GM12878 (cell line): ENCODE results near the gene UBALD2.
"Not testable (repeated sequence)": the region's sequence is repeated elsewhere in the genome, so short reads cannot be mapped to it uniquely, and the experiment has no call there.

ENCODE experiments used
- CHD1 ChIP-seq: IDR thresholded peaks from 2 replicates; pipeline ENCODE4 v1.6.1; 2012; ENCODE audit warnings: low read depth, low read length, improper control_type of control experiment
- EZH2 ChIP-seq: IDR thresholded peaks from 2 replicates; pipeline ENCODE4 v1.6.1; 2012; ENCODE audit warnings: low read depth, mild to moderate bottlenecking, control low read depth, inconsistent platforms, low read length, borderline replicate concordance; ENCODE audit not compliant: control insufficient read depth
- NR2C1 ChIP-seq: fragments of 450-650 bp; IDR thresholded peaks from 2 replicates; pipeline ENCODE4 v1.6.1; 2017; ENCODE audit warnings: antibody characterized with exemption, mild to moderate bottlenecking, moderate library complexity
- NR2C2 ChIP-seq: IDR thresholded peaks from 2 replicates; pipeline ENCODE4 v1.6.1; 2011; ENCODE audit warnings: borderline replicate concordance, low read depth; ENCODE audit not compliant: control insufficient read depth, insufficient read length
- RAD21 ChIP-seq: IDR thresholded peaks from 2 replicates; pipeline ENCODE4 v1.6.1; 2011; ENCODE audit warnings: mild to moderate bottlenecking, low read depth, low read length, moderate library complexity; ENCODE audit not compliant: insufficient read depth
- SMAD5 ChIP-seq: IDR thresholded peaks from 2 replicates; pipeline ENCODE4 v1.6.1; 2016; ENCODE audit warnings: antibody characterized with exemption, low read depth
- SREBF1 ChIP-seq: IDR thresholded peaks from 2 replicates; pipeline ENCODE4 v1.6.1; 2012; ENCODE audit warnings: mild to moderate bottlenecking, low read length
- SREBF2 ChIP-seq: IDR thresholded peaks from 2 replicates; pipeline ENCODE4 v1.6.1; 2012; ENCODE audit warnings: mild to moderate bottlenecking, low read length
- SRF ChIP-seq, 2 experiments: IDR thresholded peaks; 2 replicates each; pipeline ENCODE4 v1.6.1; 2011; ENCODE audit warnings: low read depth in 2 of 2, low read length in 2 of 2, mild to moderate bottlenecking in 1 of 2, moderate library complexity in 1 of 2
- TAF1 ChIP-seq: IDR thresholded peaks from 2 replicates; pipeline ENCODE4 v1.6.1; 2011; ENCODE audit warnings: mild to moderate bottlenecking, low read depth, low read length, borderline replicate concordance
- TF ChIP-seq, protein P1 (sequence below), 3 experiments: IDR thresholded peaks in 2 of 3; conservative IDR thresholded peaks in 1 of 3; 2 replicates each; pipeline ENCODE4 v1.5.1; 2011; ENCODE audit warnings: low read depth in 3 of 3, low read length in 3 of 3, mild to moderate bottlenecking in 3 of 3, control low read depth in 2 of 3, moderate library complexity in 2 of 3, inconsistent platforms in 1 of 3, mixed read lengths in 1 of 3; ENCODE audit not compliant: control insufficient read depth in 2 of 3, insufficient read depth in 1 of 3; ENCODE audit errors: extremely low read depth in 1 of 3
- TF ChIP-seq, protein P2 (sequence below): IDR thresholded peaks from 2 replicates; pipeline ENCODE4 v1.6.1; 2011; ENCODE audit warnings: low read depth, low read length, improper control_type of control experiment, borderline replicate concordance

DNA sequence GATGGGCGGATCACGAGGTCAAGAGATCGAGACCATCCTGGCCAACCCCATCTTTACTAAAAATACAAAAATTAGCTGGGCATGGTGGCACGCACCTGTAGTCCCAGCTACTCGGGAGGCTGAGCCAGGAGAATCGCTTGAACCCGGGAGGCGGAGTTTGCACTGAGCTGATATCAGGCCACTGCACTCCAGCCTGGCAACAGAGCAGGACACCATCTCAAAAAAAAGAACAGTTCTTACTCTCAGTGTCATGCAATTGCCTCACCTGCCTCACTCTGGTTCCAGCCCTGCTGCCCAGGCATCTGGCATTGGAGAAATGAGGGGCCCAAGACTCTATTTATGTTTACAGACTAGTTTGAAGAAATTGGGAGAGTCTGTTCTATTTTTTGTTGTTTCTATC, 20.4 kb upstream of the UBALD2 start:
- TF ChIP-seq SREBF2; NR2C1; NR2C2; SMAD5; SREBF1; TAF1; SRF (IDR thresholded peaks at IDR 0.05; ENCODE audit: low read depth in 2 of 2, low read length in 2 of 2); EZH2; RAD21; CHD1: not testable (repeated sequence)
- TF ChIP-seq, protein P1, sequence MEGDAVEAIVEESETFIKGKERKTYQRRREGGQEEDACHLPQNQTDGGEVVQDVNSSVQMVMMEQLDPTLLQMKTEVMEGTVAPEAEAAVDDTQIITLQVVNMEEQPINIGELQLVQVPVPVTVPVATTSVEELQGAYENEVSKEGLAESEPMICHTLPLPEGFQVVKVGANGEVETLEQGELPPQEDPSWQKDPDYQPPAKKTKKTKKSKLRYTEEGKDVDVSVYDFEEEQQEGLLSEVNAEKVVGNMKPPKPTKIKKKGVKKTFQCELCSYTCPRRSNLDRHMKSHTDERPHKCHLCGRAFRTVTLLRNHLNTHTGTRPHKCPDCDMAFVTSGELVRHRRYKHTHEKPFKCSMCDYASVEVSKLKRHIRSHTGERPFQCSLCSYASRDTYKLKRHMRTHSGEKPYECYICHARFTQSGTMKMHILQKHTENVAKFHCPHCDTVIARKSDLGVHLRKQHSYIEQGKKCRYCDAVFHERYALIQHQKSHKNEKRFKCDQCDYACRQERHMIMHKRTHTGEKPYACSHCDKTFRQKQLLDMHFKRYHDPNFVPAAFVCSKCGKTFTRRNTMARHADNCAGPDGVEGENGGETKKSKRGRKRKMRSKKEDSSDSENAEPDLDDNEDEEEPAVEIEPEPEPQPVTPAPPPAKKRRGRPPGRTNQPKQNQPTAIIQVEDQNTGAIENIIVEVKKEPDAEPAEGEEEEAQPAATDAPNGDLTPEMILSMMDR (IDR thresholded peaks at IDR 0.05 in 2 of 3, conservative IDR thresholded peaks at IDR 0.05 in 1 of 3; ENCODE audit: control insufficient read depth in 2 of 3, extremely low read depth in 1 of 3, insufficient read depth in 1 of 3, low read depth in 3 of 3, low read length in 3 of 3), result not testable (repeated sequence)
- TF ChIP-seq, protein P2, sequence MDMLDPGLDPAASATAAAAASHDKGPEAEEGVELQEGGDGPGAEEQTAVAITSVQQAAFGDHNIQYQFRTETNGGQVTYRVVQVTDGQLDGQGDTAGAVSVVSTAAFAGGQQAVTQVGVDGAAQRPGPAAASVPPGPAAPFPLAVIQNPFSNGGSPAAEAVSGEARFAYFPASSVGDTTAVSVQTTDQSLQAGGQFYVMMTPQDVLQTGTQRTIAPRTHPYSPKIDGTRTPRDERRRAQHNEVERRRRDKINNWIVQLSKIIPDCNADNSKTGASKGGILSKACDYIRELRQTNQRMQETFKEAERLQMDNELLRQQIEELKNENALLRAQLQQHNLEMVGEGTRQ, result not testable (repeated sequence)
